Measurements from ENCODE around the gene FREM2. TPM values are rescaled to one million over a fixed set of nuclear protein-coding genes. Genes with fewer than 3 reads are reported as not detected.

The FREM2 gene
- total RNA-seq, 2 donors from 2014 or later, result 12.5 to 17.9 TPM

- WGBS, 2 donors, result 74 to 81% methylated on average over 8 of the region's 8 CpGs
- no peak for TF ChIP-seq POLR2A (IDR thresholded peaks at IDR 0.05)
- TF ChIP-seq, protein P1, sequence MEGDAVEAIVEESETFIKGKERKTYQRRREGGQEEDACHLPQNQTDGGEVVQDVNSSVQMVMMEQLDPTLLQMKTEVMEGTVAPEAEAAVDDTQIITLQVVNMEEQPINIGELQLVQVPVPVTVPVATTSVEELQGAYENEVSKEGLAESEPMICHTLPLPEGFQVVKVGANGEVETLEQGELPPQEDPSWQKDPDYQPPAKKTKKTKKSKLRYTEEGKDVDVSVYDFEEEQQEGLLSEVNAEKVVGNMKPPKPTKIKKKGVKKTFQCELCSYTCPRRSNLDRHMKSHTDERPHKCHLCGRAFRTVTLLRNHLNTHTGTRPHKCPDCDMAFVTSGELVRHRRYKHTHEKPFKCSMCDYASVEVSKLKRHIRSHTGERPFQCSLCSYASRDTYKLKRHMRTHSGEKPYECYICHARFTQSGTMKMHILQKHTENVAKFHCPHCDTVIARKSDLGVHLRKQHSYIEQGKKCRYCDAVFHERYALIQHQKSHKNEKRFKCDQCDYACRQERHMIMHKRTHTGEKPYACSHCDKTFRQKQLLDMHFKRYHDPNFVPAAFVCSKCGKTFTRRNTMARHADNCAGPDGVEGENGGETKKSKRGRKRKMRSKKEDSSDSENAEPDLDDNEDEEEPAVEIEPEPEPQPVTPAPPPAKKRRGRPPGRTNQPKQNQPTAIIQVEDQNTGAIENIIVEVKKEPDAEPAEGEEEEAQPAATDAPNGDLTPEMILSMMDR (IDR thresholded peaks at IDR 0.05), result no peak
- Histone ChIP-seq H3K36me3 (replicated peaks in 1 of 2; ENCODE audit: insufficient read depth in 1 of 2, low read depth in 2 of 2) (no peaks in the 10 kb centered on the region), H3K4me1 (peaks cover 25% of the 10 kb centered on the region), H3K27ac (no peak overlapping the region), H3K4me3 (no peak overlapping the region), H3K9me3 (no peaks in the 10 kb centered on the region), H3K27me3 (no peaks in the 10 kb centered on the region)
- ATAC-seq (no peak), DNase-seq (no peak)
- intact Hi-C loops (cut with DNase I), result no loop called here
Observed at GRCh38 chr13:38821770-38822551, 135.1 kb downstream of the FREM2 start.

DNA sequence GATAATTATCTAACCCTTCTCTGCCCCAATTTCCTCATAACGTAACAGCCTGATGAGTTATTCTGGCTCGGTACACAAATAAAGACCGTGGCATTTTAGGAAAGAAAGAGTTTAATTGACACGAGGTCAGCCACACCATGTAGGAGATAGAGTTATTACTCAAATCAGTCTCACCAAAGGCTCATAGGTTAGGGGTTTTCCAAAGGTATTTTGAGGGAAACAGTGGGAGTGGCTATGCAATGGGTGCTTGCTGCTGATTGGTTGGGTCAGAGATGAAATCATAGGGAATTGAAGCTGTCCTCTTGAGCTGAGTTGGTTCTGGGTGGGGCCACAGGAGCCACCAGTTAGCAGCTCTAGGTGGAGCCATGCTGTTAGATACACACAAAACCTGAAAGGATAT is 137.5 kb downstream of the FREM2 start:
- TF ChIP-seq POLR2A (IDR thresholded peaks at IDR 0.05), result no peak
- TF ChIP-seq, protein P1 (IDR thresholded peaks at IDR 0.05), result no peak
- no peaks in the 10 kb centered on the region for H3K9me3 ChIP-seq
- no peak overlapping the region for H3K4me3 ChIP-seq
- H3K27ac ChIP-seq, result no peak overlapping the region
- H3K4me1 ChIP-seq, result peaks cover 25% of the 10 kb centered on the region
- DNase-seq (no peak), ATAC-seq (no peak)
- intact Hi-C loops (cut with DNase I), result no loop called here
- no peaks in the 10 kb centered on the region for H3K36me3 ChIP-seq (replicated peaks in 1 of 2; ENCODE audit: insufficient read depth in 1 of 2, low read depth in 2 of 2)
- H3K27me3 ChIP-seq, result no peaks in the 10 kb centered on the region
- WGBS, 2 donors, result 77 to 80% methylated on average over 4 of the region's 4 CpGs

DNA sequence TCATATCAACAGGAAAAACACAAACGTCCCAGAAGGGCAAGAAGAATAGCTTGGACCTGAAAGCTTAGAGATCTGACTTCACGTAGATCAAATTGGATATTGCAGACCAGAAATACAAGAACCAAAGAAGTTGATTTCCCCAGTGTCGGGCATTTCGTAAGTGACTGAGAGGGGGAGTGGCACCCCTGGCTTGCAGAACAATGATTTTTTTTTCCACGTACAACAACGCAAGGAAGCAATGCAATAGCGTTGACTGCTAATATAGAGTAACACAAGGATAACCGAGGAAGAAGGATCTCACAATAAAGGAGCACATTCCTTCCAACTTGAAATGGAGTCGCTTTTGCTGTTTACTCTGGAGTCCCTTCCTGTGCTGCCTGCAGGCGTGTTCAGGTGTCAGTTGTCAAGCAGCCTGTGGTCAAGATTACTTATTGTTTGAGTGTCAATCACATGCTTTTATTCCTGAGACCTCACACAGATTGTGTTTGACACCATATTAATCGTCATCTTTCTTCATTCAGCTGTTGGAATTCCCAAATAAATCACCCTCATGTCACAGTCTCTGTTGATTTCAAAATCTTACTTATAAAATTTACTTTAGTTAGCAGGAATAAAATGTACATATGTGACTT is 139.4 kb downstream of the FREM2 start:
- no peaks in the 10 kb centered on the region for H3K27me3 ChIP-seq
- peak; percentile 77 for ATAC-seq

GRCh38 chr13:38830442-38831045 is 143.7 kb downstream of the FREM2 start:
- H3K4me3 ChIP-seq, result no peak overlapping the region
- intact Hi-C loops (cut with DNase I), result no loop called here
- peak; percentile 80 for ATAC-seq
- no peaks in the 10 kb centered on the region for H3K27me3 ChIP-seq
- WGBS, 2 donors, result 40 to 45% methylated on average over 8 of the region's 8 CpGs
- H3K9me3 ChIP-seq, result no peaks in the 10 kb centered on the region
- H3K36me3 ChIP-seq (replicated peaks in 1 of 2; ENCODE audit: insufficient read depth in 1 of 2, low read depth in 2 of 2), result no peaks in the 10 kb centered on the region
- TF ChIP-seq, protein P1 (IDR thresholded peaks at IDR 0.05), result no peak
- peak in 1 of 3 donors; percentile 40 for TF ChIP-seq POLR2A (IDR thresholded peaks at IDR 0.05)
- DNase-seq, result peak; percentile 58 to 78 (median 68)
- peaks cover 28% of the 10 kb centered on the region for H3K4me1 ChIP-seq
- H3K27ac ChIP-seq, result peak overlapping the region; percentile 19 to 73 (median 43)

More for the DNA sequence above, 139.4 kb downstream of the FREM2 start:
- WGBS, 2 donors, result 22 to 27% methylated on average over 11 of the region's 11 CpGs
- Histone ChIP-seq H3K4me1 (peaks cover 31% of the 10 kb centered on the region), H3K27ac (peak overlapping the region in 2 of 4 donors; percentile 62 to 68), H3K9me3 (no peaks in the 10 kb centered on the region), H3K4me3 (no peak overlapping the region), H3K36me3 (replicated peaks in 1 of 2; ENCODE audit: insufficient read depth in 1 of 2, low read depth in 2 of 2) (no peaks in the 10 kb centered on the region)
- peak; percentile 27 to 66 (median 46) for DNase-seq
- intact Hi-C loops (cut with DNase I), result no loop called here
- TF ChIP-seq POLR2A (IDR thresholded peaks at IDR 0.05), result no peak
- TF ChIP-seq, protein P1 (IDR thresholded peaks at IDR 0.05), result no peak

Data from body of pancreas (tissue), 4 donors.